ENCODE results near the gene PLA2G2D. TPM values are rescaled to one million over a fixed set of nuclear protein-coding genes. Genes with fewer than 3 reads are reported as not detected.

The PLA2G2D gene
- total and polyA plus RNA-seq, 2 experiments from 2014 or later: not detected

- WGBS (ENCODE audit: low lambda C conversion rate, missing lambda C conversion rate): 94% methylated on average over 7 of the region's 7 CpGs
- no peak overlapping the region for H3K4me3 ChIP-seq
- H3K4me1 ChIP-seq (ENCODE audit: insufficient read depth): no peaks in the 10 kb centered on the region
- no peaks in the 10 kb centered on the region for H4K20me1 ChIP-seq (ENCODE audit: insufficient read depth, poor library complexity, severe bottlenecking)
- H2AFZ ChIP-seq: no peak overlapping the region
- TF ChIP-seq EZH2phosphoT487 (IDR thresholded peaks at IDR 0.05; ENCODE audit: low read depth, severe bottlenecking, unreplicated experiment): no peak
- TF ChIP-seq EZH2 (IDR thresholded peaks at IDR 0.05; ENCODE audit: borderline replicate concordance): no peak
- no peak for TF ChIP-seq CTCF (IDR thresholded peaks at IDR 0.05; ENCODE audit: poor library complexity)
- no peak overlapping the region for H3K27ac ChIP-seq
- H3K27me3 ChIP-seq: no peaks in the 10 kb centered on the region
- H3K79me2 ChIP-seq: no peaks in the 10 kb centered on the region
- no peaks in the 10 kb centered on the region for H3K9me2 ChIP-seq (replicated peaks; ENCODE audit: insufficient read depth)
- H3K36me3 ChIP-seq (replicated peaks; ENCODE audit: insufficient read depth, low read depth): no peaks in the 10 kb centered on the region
- no peak overlapping the region for H3K4me2 ChIP-seq
- no peak for DNase-seq (ENCODE audit: low spot score)
- H3K9me3 ChIP-seq (ENCODE audit: low read depth): no peaks in the 10 kb centered on the region
These were observed 50.6 kb downstream of the PLA2G2D start for GRCh38 chr1:20068722-20069121.

GRCh38 chr1:20063861-20064292, 55.5 kb downstream of the PLA2G2D start:
- no peak for DNase-seq (ENCODE audit: low spot score)
- H3K4me2 ChIP-seq: no peak overlapping the region
- H3K27me3 ChIP-seq: no peaks in the 10 kb centered on the region
- TF ChIP-seq CTCF (IDR thresholded peaks at IDR 0.05; ENCODE audit: poor library complexity) (no peak), EZH2phosphoT487 (IDR thresholded peaks at IDR 0.05; ENCODE audit: low read depth, severe bottlenecking, unreplicated experiment) (no peak), EZH2 (IDR thresholded peaks at IDR 0.05; ENCODE audit: borderline replicate concordance) (no peak)
- H2AFZ ChIP-seq: no peak overlapping the region
- H3K79me2 ChIP-seq: no peaks in the 10 kb centered on the region
- no peaks in the 10 kb centered on the region for H3K36me3 ChIP-seq (replicated peaks; ENCODE audit: insufficient read depth, low read depth)
- H3K4me3 ChIP-seq: no peak overlapping the region
- WGBS (ENCODE audit: low lambda C conversion rate, missing lambda C conversion rate): 94% methylated on average over 2 of the region's 2 CpGs
- H3K9me3 ChIP-seq (ENCODE audit: low read depth): no peaks in the 10 kb centered on the region
- no peaks in the 10 kb centered on the region for H4K20me1 ChIP-seq (ENCODE audit: insufficient read depth, poor library complexity, severe bottlenecking)
- no peaks in the 10 kb centered on the region for H3K9me2 ChIP-seq (replicated peaks; ENCODE audit: insufficient read depth)
- no peak overlapping the region for H3K27ac ChIP-seq
- H3K4me1 ChIP-seq (ENCODE audit: insufficient read depth): no peaks in the 10 kb centered on the region

Other genes with a start within 250 kb of the PLA2G2D start
- gene OTUD3, start 237.1 kb downstream of the PLA2G2D start, total RNA-seq: 9.2 and 9.3 TPM in 2 replicates
- 3.0 and 4.1 TPM in 2 replicates for gene OTUD3, start 237.1 kb downstream of the PLA2G2D start, polyA plus RNA-seq
- not detected in 2 replicates for gene PLA2G2E, start 195.9 kb downstream of the PLA2G2D start, total RNA-seq
- not detected in 2 replicates for gene PLA2G2E, start 195.9 kb downstream of the PLA2G2D start, polyA plus RNA-seq
- 170 and 340 TPM in 2 replicates for gene PLA2G2A, start 139.9 kb downstream of the PLA2G2D start, total RNA-seq
- 1,328 and 1,609 TPM in 2 replicates for gene PLA2G2A, start 139.9 kb downstream of the PLA2G2D start, polyA plus RNA-seq
- 10.5 and 24.9 TPM in 2 replicates for gene PLA2G5, start 49.3 kb downstream of the PLA2G2D start, total RNA-seq
- gene PLA2G5, start 49.3 kb downstream of the PLA2G2D start, polyA plus RNA-seq: 29.4 and 40.7 TPM in 2 replicates
- gene PLA2G2F, start 19.8 kb upstream of the PLA2G2D start, total RNA-seq: not detected in 2 replicates
- not detected in 2 replicates for gene PLA2G2F, start 19.8 kb upstream of the PLA2G2D start, polyA plus RNA-seq
- 0.48 and 0.63 TPM in 2 replicates for gene UBXN10, start 66.6 kb upstream of the PLA2G2D start, total RNA-seq
- gene UBXN10, start 66.6 kb upstream of the PLA2G2D start, polyA plus RNA-seq: 1.1 and 1.2 TPM in 2 replicates
- gene PLA2G2C, start 67.0 kb upstream of the PLA2G2D start, total RNA-seq: not detected in 2 replicates
- gene PLA2G2C, start 67.0 kb upstream of the PLA2G2D start, polyA plus RNA-seq: not detected in 2 replicates
- gene VWA5B1, start 171.3 kb upstream of the PLA2G2D start, total RNA-seq: 0.24 and 0.33 TPM in 2 replicates
- 0.35 and 1.1 TPM in 2 replicates for gene VWA5B1, start 171.3 kb upstream of the PLA2G2D start, polyA plus RNA-seq